Uterus (tissue), 4 donors: ENCODE measurements around the gene NPIPB6. TPM values are rescaled to one million over a fixed set of nuclear protein-coding genes. Genes with fewer than 3 reads are reported as not detected.

Experiments
- DNase-seq, 2 donors: peaks; one replicate each; pipeline ENCODE4 v3.0.0-alpha.2; 2019 to 2020
- H3K27ac ChIP-seq, 2 donors: fragments of 200-600 bp; sonication (generic); 1 replicate in 1 of 2; 2 replicates in 1 of 2; pipeline ENCODE4 v1.5.1; 2016 to 2018
- H3K27me3 ChIP-seq, 2 donors: fragments of 200-600 bp; sonication (generic); one replicate each; pipeline ENCODE4 v1.5.1; 2018 to 2019; ENCODE audit warnings: control low read depth in 1 of 2
- H3K36me3 ChIP-seq, 2 donors: fragments of 200-600 bp; sonication (generic); one replicate each; pipeline ENCODE4 v1.5.1; 2019; ENCODE audit warnings: control low read depth in 1 of 2
- H3K4me1 ChIP-seq, 2 donors: fragments of 200-600 bp; sonication (generic); one replicate each; pipeline ENCODE4 v1.5.1; 2018 to 2019; ENCODE audit warnings: control low read depth in 1 of 2
- H3K4me3 ChIP-seq, 2 donors: fragments of 200-600 bp; sonication (generic); 1 replicate in 1 of 2; 2 replicates in 1 of 2; pipeline ENCODE4 v1.5.1; 2018 to 2019; ENCODE audit warnings: mild to moderate bottlenecking in 1 of 2
- H3K9me3 ChIP-seq, 2 donors: fragments of 200-600 bp; sonication (generic); one replicate each; pipeline ENCODE4 v1.5.1; 2019; ENCODE audit warnings: control low read depth in 1 of 2
- POLR2A ChIP-seq, 2 donors: fragments of 450-650 bp; IDR thresholded peaks; one replicate each; pipeline ENCODE4 v1.6.1; 2016; ENCODE audit warnings: antibody characterized with exemption in 2 of 2, mild to moderate bottlenecking in 1 of 2, moderate library complexity in 1 of 2
- intact Hi-C: fragments of 100-400 bp; cut with DNase I; formaldehyde crosslinking; loops from one replicate; pipeline ENCODE4 v1.15.1; 2023; ENCODE audit warnings: low total_unique reads
- total RNA-seq, 4 donors: library from RNA; depleted of rRNA in 3 of 4; stranded (reverse); fragments of >200 nt in 3 of 4; gene quantifications; one replicate each; pipeline versions ENCODE4 v1.1.0 to v1.2.4, GENCODE V29; 2014 to 2023
- TF ChIP-seq, protein P1 (sequence below), 4 experiments: fragments of 200-600 bp in 2 of 4; fragments of 450-650 bp in 2 of 4; sonication (generic) in 2 of 4; IDR thresholded peaks; one replicate each; pipeline ENCODE4 v1.5.1; 2016 to 2019; ENCODE audit warnings: antibody characterized with exemption in 4 of 4, mild to moderate bottlenecking in 2 of 4, moderate library complexity in 1 of 4
- donor health status: DM: yes; HTN: yes; CAD: no.

The NPIPB6 gene
- total RNA-seq, 4 donors from 2014 or later: 2.0 to 5.9 TPM; not detected in 2

DNA sequence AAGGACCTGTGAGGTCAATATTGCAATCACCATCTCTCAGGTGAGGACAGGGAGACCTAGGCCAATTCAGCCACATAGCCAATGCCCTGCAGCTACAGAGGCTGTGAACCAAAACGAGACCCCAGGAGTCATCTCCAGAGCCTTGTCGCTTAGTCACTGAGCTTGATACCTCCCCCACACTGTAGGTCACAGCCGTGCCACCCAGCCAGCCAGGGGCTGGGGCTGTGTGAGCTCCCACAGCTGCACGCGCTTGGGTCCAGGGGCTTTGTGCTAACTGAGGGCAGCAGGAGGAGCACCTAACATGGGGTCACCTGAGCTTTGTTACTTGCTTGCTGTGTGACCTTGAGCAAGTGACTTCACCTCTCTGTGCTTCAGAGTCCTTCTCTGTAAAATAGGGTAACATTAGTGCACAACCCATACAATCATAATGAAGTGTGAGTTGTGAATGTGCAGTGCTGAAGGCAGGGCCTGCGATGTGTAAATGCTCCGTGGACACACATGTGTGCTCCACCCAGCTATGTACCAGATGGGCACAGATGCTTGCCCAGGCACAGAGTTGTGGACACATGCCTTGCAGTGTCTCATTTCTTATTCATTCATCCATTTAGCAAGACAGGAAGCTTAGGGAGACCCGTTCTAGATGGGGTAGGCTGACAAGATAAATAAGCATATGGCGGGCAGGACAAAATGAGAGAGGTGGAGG is 45.1 kb downstream of the NPIPB6 start:
- Histone ChIP-seq H3K4me3 (no peak overlapping the region), H3K4me1 (no peaks in the 10 kb centered on the region), H3K36me3 (no peaks in the 10 kb centered on the region), H3K9me3 (no peaks in the 10 kb centered on the region), H3K27ac (no peak overlapping the region), H3K27me3 (no peaks in the 10 kb centered on the region)
- intact Hi-C loops: no loop called here
- TF ChIP-seq POLR2A (IDR thresholded peaks at IDR 0.05): no peak
- TF ChIP-seq, protein P1, sequence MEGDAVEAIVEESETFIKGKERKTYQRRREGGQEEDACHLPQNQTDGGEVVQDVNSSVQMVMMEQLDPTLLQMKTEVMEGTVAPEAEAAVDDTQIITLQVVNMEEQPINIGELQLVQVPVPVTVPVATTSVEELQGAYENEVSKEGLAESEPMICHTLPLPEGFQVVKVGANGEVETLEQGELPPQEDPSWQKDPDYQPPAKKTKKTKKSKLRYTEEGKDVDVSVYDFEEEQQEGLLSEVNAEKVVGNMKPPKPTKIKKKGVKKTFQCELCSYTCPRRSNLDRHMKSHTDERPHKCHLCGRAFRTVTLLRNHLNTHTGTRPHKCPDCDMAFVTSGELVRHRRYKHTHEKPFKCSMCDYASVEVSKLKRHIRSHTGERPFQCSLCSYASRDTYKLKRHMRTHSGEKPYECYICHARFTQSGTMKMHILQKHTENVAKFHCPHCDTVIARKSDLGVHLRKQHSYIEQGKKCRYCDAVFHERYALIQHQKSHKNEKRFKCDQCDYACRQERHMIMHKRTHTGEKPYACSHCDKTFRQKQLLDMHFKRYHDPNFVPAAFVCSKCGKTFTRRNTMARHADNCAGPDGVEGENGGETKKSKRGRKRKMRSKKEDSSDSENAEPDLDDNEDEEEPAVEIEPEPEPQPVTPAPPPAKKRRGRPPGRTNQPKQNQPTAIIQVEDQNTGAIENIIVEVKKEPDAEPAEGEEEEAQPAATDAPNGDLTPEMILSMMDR (IDR thresholded peaks at IDR 0.05): no peak
- no peak for DNase-seq

DNA sequence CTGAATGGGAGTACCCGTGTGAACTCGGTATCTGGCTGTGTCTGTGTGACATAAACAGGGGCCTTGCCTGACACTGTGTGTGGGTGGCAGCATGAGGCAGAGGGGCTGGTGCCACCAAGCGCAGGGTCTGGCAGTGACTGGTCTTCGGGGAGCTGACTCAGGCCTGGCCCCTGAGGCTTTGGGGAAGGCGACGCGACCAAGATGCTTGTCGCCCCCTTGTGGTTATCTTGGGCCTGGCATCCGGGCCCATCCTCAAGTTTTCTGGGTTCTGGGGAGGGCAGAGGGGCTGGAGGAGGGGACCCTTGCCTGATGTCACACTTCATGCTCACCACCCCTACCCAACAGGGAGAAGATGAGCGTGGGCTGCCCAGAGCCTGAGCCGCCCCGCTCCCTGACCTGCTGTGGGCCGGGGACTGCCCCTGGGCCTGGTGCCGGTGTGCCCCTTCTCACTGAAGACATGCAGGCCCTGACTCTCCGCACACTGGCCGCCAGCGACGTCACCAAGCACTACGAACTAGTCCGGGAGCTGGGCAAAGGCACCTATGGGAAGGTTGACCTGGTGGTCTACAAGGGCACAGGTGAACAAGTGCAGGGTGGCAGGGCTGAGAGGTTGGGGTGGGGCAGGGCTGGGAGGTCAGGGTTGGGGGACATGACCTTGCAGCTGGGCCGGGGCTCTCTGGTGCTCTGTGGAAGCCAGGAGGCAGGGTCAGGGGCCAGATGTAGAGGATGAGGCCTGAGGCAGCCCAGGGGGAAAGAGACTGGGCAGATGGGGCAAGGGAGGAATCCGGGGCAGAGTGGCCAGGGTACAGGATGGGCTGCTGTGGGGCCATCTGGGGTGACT is 46.0 kb downstream of the NPIPB6 start:
- Histone ChIP-seq H3K9me3 (no peaks in the 10 kb centered on the region), H3K27me3 (no peaks in the 10 kb centered on the region), H3K4me1 (no peaks in the 10 kb centered on the region), H3K4me3 (no peak overlapping the region), H3K36me3 (no peaks in the 10 kb centered on the region), H3K27ac (no peak overlapping the region)
- DNase-seq: no peak
- intact Hi-C loops: no loop called here
- TF ChIP-seq, protein P1 (IDR thresholded peaks at IDR 0.05): peak; percentile 48 to 65 (median 58)
- no peak for TF ChIP-seq POLR2A (IDR thresholded peaks at IDR 0.05)

DNA sequence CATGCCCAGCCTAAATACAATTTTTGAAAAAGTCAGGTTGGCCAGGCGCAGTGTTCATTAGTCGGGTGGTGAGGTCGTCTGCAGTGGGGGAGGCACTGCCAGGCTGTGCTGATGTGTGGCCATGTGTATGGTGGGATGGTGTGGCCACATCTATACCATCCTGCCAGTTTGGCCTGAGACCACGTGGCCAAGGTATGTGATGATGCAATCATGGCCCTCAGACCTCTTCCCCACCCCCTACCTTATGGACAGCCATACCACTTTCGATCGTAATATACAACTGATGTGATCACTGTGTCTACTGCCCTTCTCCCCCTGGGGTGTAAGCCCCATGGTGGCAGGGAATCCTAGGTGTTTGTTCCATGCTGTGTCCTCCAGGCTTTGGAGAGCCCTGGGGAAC is 47.3 kb downstream of the NPIPB6 start:
- H3K4me3 ChIP-seq: no peak overlapping the region
- no peaks in the 10 kb centered on the region for H3K36me3 ChIP-seq
- TF ChIP-seq, protein P1 (IDR thresholded peaks at IDR 0.05): no peak
- no peak for TF ChIP-seq POLR2A (IDR thresholded peaks at IDR 0.05)
- no peaks in the 10 kb centered on the region for H3K9me3 ChIP-seq
- intact Hi-C loops: no loop called here
- H3K27me3 ChIP-seq: no peaks in the 10 kb centered on the region
- no peaks in the 10 kb centered on the region for H3K4me1 ChIP-seq
- no peak for DNase-seq
- H3K27ac ChIP-seq: no peak overlapping the region

DNA sequence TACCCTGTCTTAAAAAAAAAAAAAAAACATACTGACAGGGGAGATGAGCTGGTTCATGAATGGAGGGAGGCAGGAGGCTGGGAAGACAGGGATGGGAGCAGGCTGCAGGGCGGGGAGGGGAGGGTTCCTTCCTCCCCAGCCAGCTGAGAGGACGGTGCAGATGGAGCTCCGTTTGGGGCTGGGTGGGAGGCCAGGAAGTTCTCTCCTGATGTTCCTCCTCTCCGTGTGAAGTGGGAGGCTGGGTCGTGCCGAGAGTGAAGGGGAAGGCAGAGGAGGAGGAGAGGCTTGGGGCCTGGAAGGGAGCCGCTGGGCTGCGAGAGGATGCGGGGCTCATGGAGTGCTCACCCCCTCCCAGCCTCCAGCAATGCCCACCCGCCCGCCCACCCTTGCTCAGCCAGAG is 49.7 kb downstream of the NPIPB6 start:
- no peak for DNase-seq
- no peaks in the 10 kb centered on the region for H3K27me3 ChIP-seq
- no peaks in the 10 kb centered on the region for H3K9me3 ChIP-seq
- no peak overlapping the region for H3K27ac ChIP-seq
- TF ChIP-seq, protein P1 (IDR thresholded peaks at IDR 0.05): no peak
- TF ChIP-seq POLR2A (IDR thresholded peaks at IDR 0.05): no peak
- no peaks in the 10 kb centered on the region for H3K36me3 ChIP-seq
- H3K4me3 ChIP-seq: no peak overlapping the region
- intact Hi-C loops: no loop called here
- no peaks in the 10 kb centered on the region for H3K4me1 ChIP-seq

GRCh38 chr16:28312327-28312726 is 51.0 kb downstream of the NPIPB6 start:
- no peak for DNase-seq
- Histone ChIP-seq H3K4me1 (no peaks in the 10 kb centered on the region), H3K27me3 (no peaks in the 10 kb centered on the region), H3K4me3 (no peak overlapping the region), H3K36me3 (no peaks in the 10 kb centered on the region), H3K27ac (no peak overlapping the region), H3K9me3 (no peaks in the 10 kb centered on the region)
- no peak for TF ChIP-seq POLR2A (IDR thresholded peaks at IDR 0.05)
- TF ChIP-seq, protein P1 (IDR thresholded peaks at IDR 0.05): no peak
- intact Hi-C loops: no loop called here
